Right renal cortex interstitium (tissue), 3 donors: ENCODE results near the gene NFS1. TPM values are rescaled to one million over a fixed set of nuclear protein-coding genes. Genes with fewer than 3 reads are reported as not detected.

ENCODE experiments used
- DNase-seq, 3 donors: peaks; one replicate each; pipeline ENCODE4 v3.0.0-alpha.2; 2013; ENCODE audit warnings: low read depth in 3 of 3, low spot score in 2 of 3
- polyA plus RNA-seq, 3 donors: library from polyadenylated mRNA; unstranded; fragments of 120-200 nt; gene quantifications; one replicate each; pipeline ENCODE4 v1.2.1, GENCODE V29; 2013; ENCODE audit not compliant: insufficient read length in 3 of 3

Gene NFS1
- polyA plus RNA-seq, 3 donors, result 32.1 to 34.3 (median 33.1) TPM

GRCh38 chr20:35648836-35649235 is 50.3 kb downstream of the NFS1 start:
- DNase-seq, result no peak

- DNase-seq, result no peak
Observed at GRCh38 chr20:35644806-35645205, 54.3 kb downstream of the NFS1 start.

GRCh38 chr20:35643045-35643444 is 56.1 kb downstream of the NFS1 start:
- no peak for DNase-seq

- no peak for DNase-seq
Observed at GRCh38 chr20:35641743-35642142, 57.4 kb downstream of the NFS1 start.

- DNase-seq, result no peak
Observed at GRCh38 chr20:35640724-35641123, 58.4 kb downstream of the NFS1 start.

GRCh38 chr20:35638751-35639150 is 60.4 kb downstream of the NFS1 start:
- DNase-seq, result no peak

GRCh38 chr20:35637276-35637675 is 61.9 kb downstream of the NFS1 start:
- DNase-seq, result no peak

- no peak for DNase-seq
Observed at GRCh38 chr20:35636095-35636494, 63.1 kb downstream of the NFS1 start.

GRCh38 chr20:35635652-35636051 is 63.5 kb downstream of the NFS1 start:
- no peak for DNase-seq

GRCh38 chr20:35632539-35633115 is 66.5 kb downstream of the NFS1 start:
- no peak for DNase-seq

- DNase-seq, result no peak
Observed at GRCh38 chr20:35630636-35631035, 68.5 kb downstream of the NFS1 start.

- DNase-seq, result no peak
Observed at GRCh38 chr20:35629427-35630145, 69.6 kb downstream of the NFS1 start.

- no peak for DNase-seq
Observed at GRCh38 chr20:35627121-35627520, 72.0 kb downstream of the NFS1 start.

- no peak for DNase-seq
Observed at GRCh38 chr20:35626386-35627001, 72.7 kb downstream of the NFS1 start.

GRCh38 chr20:35625584-35626385 is 73.4 kb downstream of the NFS1 start:
- no peak for DNase-seq

- no peak for DNase-seq
Observed at GRCh38 chr20:35621560-35621946, 77.6 kb downstream of the NFS1 start.

- DNase-seq, result no peak
Observed at GRCh38 chr20:35620818-35621559, 78.2 kb downstream of the NFS1 start.

GRCh38 chr20:35619196-35620095 is 79.7 kb downstream of the NFS1 start:
- peak in 1 of 3 donors; percentile 77 for DNase-seq

- DNase-seq, result no peak
Observed at GRCh38 chr20:35618263-35619131, 80.7 kb downstream of the NFS1 start.
